NB4 (cell line): Measurements from ENCODE around the gene CD69.

ENCODE experiments used
- DNase-seq: peaks from one replicate; pipeline ENCODE4 v3.0.0; 2010; ENCODE audit warnings: low read depth
- H3K4me3 ChIP-seq: one replicate; pipeline ENCODE4 v1.5.1; 2011; ENCODE audit warnings: mild to moderate bottlenecking, low read depth, low read length, moderate library complexity
- CTCF ChIP-seq: IDR thresholded peaks from one replicate; pipeline ENCODE4 v1.5.1; 2012; ENCODE audit warnings: low read depth, low read length
- MAX ChIP-seq: IDR thresholded peaks from 2 replicates; pipeline ENCODE4 v1.6.1; 2011; ENCODE audit warnings: low read depth, low read length
- MYC ChIP-seq: IDR thresholded peaks from 2 replicates; pipeline ENCODE4 v1.6.1; 2011; ENCODE audit warnings: low read depth, low read length
- POLR2A ChIP-seq: IDR thresholded peaks from 2 replicates; pipeline ENCODE4 v1.6.1; 2011; ENCODE audit warnings: mild to moderate bottlenecking; ENCODE audit not compliant: insufficient read length; ENCODE audit errors: extremely low read depth

Gene CD69

GRCh38 chr12:9750276-9751203, 10.2 kb downstream of the CD69 start:
- DNase-seq: peak; percentile 81
- no peak for TF ChIP-seq MYC
- peak; percentile 57 for TF ChIP-seq CTCF
- H3K4me3 ChIP-seq: peak overlapping the region; percentile 12

GRCh38 chr12:9749640-9750039, 11.1 kb downstream of the CD69 start:
- DNase-seq: no peak
- TF ChIP-seq MAX: no peak
- no peak for TF ChIP-seq MYC
- no peak for TF ChIP-seq POLR2A
- TF ChIP-seq CTCF: no peak
- H3K4me3 ChIP-seq: no peak overlapping the region

GRCh38 chr12:9745199-9745598, 15.5 kb downstream of the CD69 start:
- no peak overlapping the region for H3K4me3 ChIP-seq
- no peak for TF ChIP-seq CTCF
- TF ChIP-seq MAX: no peak
- no peak for TF ChIP-seq POLR2A
- no peak for TF ChIP-seq MYC
- no peak for DNase-seq

GRCh38 chr12:9742661-9743060, 18.0 kb downstream of the CD69 start:
- H3K4me3 ChIP-seq: no peak overlapping the region
- no peak for DNase-seq
- TF ChIP-seq CTCF (no peak), MYC (no peak), MAX (no peak), POLR2A (no peak)

- TF ChIP-seq POLR2A: no peak
- TF ChIP-seq MAX: no peak
- TF ChIP-seq CTCF: no peak
- no peak for TF ChIP-seq MYC
- no peak overlapping the region for H3K4me3 ChIP-seq
- DNase-seq: peak; percentile 49
These were observed 19.0 kb downstream of the CD69 start for GRCh38 chr12:9741726-9742125.
